ENCODE results near the gene PPP2CA. TPM values are rescaled to one million over a fixed set of nuclear protein-coding genes. Genes with fewer than 3 reads are reported as not detected.
A peak's percentile ranks its signal among the peaks of the same experiment; 100 is the strongest.

Gene PPP2CA
- total RNA-seq, 2 donors from 2014 or later, result 119 to 175 TPM

GRCh38 chr5:134245101-134245604, 19.3 kb upstream of the PPP2CA start:
- H3K27me3 ChIP-seq (replicated peaks; ENCODE audit: insufficient read depth), result no peaks in the 10 kb centered on the region
- no peak overlapping the region for H3K4me3 ChIP-seq
- H3K4me1 ChIP-seq (replicated peaks), result no peaks in the 10 kb centered on the region
- H3K9me3 ChIP-seq, result no peaks in the 10 kb centered on the region
- no peak overlapping the region for H3K27ac ChIP-seq
- 23% methylated on average over 8 of the region's 8 CpGs for WGBS
- TF ChIP-seq POLR2AphosphoS5 (IDR thresholded peaks at IDR 0.05), result no peak
- TF ChIP-seq POLR2A (IDR thresholded peaks at IDR 0.05), result no peak
- no peak for TF ChIP-seq CTCF (IDR thresholded peaks at IDR 0.05)
- intact Hi-C loops (cut with DNase I), result no loop called here
- DNase-seq (ENCODE audit: low spot score), result no peak
- H3K36me3 ChIP-seq, result no peaks in the 10 kb centered on the region

GRCh38 chr5:134242146-134242545, 16.3 kb upstream of the PPP2CA start:
- no peak for DNase-seq (ENCODE audit: low spot score)
- Histone ChIP-seq H3K4me1 (replicated peaks) (no peaks in the 10 kb centered on the region), H3K36me3 (no peaks in the 10 kb centered on the region), H3K27ac (no peak overlapping the region), H3K9me3 (no peaks in the 10 kb centered on the region), H3K4me3 (no peak overlapping the region), H3K27me3 (replicated peaks; ENCODE audit: insufficient read depth) (no peaks in the 10 kb centered on the region)
- intact Hi-C loops (cut with DNase I), result no loop called here
- no peak for TF ChIP-seq CTCF (IDR thresholded peaks at IDR 0.05)
- no peak for TF ChIP-seq POLR2A (IDR thresholded peaks at IDR 0.05)
- no peak for TF ChIP-seq POLR2AphosphoS5 (IDR thresholded peaks at IDR 0.05)
- 69% methylated on average over 5 of the region's 5 CpGs for WGBS

- H3K27me3 ChIP-seq (replicated peaks; ENCODE audit: insufficient read depth), result no peaks in the 10 kb centered on the region
- H3K4me1 ChIP-seq (replicated peaks), result no peaks in the 10 kb centered on the region
- intact Hi-C loops (cut with DNase I), result no loop called here
- no peak for TF ChIP-seq CTCF (IDR thresholded peaks at IDR 0.05)
- TF ChIP-seq POLR2AphosphoS5 (IDR thresholded peaks at IDR 0.05), result peak; percentile 52
- no peaks in the 10 kb centered on the region for H3K36me3 ChIP-seq
- 9% methylated on average over 7 of the region's 7 CpGs for WGBS
- no peaks in the 10 kb centered on the region for H3K9me3 ChIP-seq
- H3K4me3 ChIP-seq, result no peak overlapping the region
- DNase-seq (ENCODE audit: low spot score), result peak; percentile 40
- peak overlapping the region; percentile 45 to 50 for H3K27ac ChIP-seq
Observed at GRCh38 chr5:134240421-134240962, 14.6 kb upstream of the PPP2CA start.

- Histone ChIP-seq H3K27me3 (replicated peaks; ENCODE audit: insufficient read depth) (no peaks in the 10 kb centered on the region), H3K36me3 (no peaks in the 10 kb centered on the region), H3K4me3 (no peak overlapping the region), H3K4me1 (replicated peaks) (no peaks in the 10 kb centered on the region), H3K9me3 (no peaks in the 10 kb centered on the region), H3K27ac (no peak overlapping the region)
- no peak for DNase-seq (ENCODE audit: low spot score)
- intact Hi-C loops (cut with DNase I), result no loop called here
- TF ChIP-seq CTCF (IDR thresholded peaks at IDR 0.05) (no peak), POLR2AphosphoS5 (IDR thresholded peaks at IDR 0.05) (no peak), POLR2A (IDR thresholded peaks at IDR 0.05) (no peak)
- WGBS, result 95% methylated on average over 6 of the region's 6 CpGs
Observed at GRCh38 chr5:134236820-134237219, 10.9 kb upstream of the PPP2CA start.

GRCh38 chr5:134236318-134236717, 10.4 kb upstream of the PPP2CA start:
- intact Hi-C loops (cut with DNase I), result no loop called here
- H3K4me3 ChIP-seq, result no peak overlapping the region
- H3K4me1 ChIP-seq (replicated peaks), result no peaks in the 10 kb centered on the region
- H3K9me3 ChIP-seq, result no peaks in the 10 kb centered on the region
- DNase-seq (ENCODE audit: low spot score), result no peak
- TF ChIP-seq POLR2AphosphoS5 (IDR thresholded peaks at IDR 0.05), result no peak
- TF ChIP-seq CTCF (IDR thresholded peaks at IDR 0.05), result no peak
- TF ChIP-seq POLR2A (IDR thresholded peaks at IDR 0.05), result no peak
- WGBS, result 78% methylated on average over 2 of the region's 2 CpGs
- no peaks in the 10 kb centered on the region for H3K27me3 ChIP-seq (replicated peaks; ENCODE audit: insufficient read depth)
- H3K36me3 ChIP-seq, result no peaks in the 10 kb centered on the region
- no peak overlapping the region for H3K27ac ChIP-seq

All from prostate gland (tissue), 2 donors.